Uterus (tissue), 2 donors: ENCODE measurements around the gene VAMP4.

Source experiments
- POLR2A ChIP-seq, 2 donors: fragments of 450-650 bp; IDR thresholded peaks; one replicate each; pipeline ENCODE4 v1.6.1; 2016; ENCODE audit warnings: antibody characterized with exemption in 2 of 2, mild to moderate bottlenecking in 1 of 2, moderate library complexity in 1 of 2
- TF ChIP-seq, protein P1 (sequence below), 4 experiments: fragments of 200-600 bp in 2 of 4; fragments of 450-650 bp in 2 of 4; sonication (generic) in 2 of 4; IDR thresholded peaks; one replicate each; pipeline ENCODE4 v1.5.1; 2016 to 2019; ENCODE audit warnings: antibody characterized with exemption in 4 of 4, mild to moderate bottlenecking in 2 of 4, moderate library complexity in 1 of 4

DNA sequence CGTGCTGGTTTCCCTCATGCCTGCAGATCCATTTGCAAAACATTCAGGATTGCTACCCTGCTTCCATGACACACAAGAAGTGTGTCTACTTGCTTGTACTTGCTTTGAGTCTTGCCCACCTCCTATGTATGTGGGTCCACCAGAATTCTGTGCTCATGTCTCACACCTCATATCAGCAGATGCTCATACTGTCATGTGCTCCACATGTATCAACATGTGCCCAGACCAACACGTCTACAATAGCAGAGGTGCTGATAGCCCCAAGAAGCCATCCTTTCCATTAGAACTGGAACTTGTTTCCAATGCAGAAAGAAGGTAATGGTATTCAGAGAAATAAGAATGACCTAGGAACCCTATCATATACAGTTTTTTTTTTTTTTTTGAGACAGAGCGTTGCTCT is 61.5 kb downstream of the VAMP4 start:
- TF ChIP-seq, protein P1, sequence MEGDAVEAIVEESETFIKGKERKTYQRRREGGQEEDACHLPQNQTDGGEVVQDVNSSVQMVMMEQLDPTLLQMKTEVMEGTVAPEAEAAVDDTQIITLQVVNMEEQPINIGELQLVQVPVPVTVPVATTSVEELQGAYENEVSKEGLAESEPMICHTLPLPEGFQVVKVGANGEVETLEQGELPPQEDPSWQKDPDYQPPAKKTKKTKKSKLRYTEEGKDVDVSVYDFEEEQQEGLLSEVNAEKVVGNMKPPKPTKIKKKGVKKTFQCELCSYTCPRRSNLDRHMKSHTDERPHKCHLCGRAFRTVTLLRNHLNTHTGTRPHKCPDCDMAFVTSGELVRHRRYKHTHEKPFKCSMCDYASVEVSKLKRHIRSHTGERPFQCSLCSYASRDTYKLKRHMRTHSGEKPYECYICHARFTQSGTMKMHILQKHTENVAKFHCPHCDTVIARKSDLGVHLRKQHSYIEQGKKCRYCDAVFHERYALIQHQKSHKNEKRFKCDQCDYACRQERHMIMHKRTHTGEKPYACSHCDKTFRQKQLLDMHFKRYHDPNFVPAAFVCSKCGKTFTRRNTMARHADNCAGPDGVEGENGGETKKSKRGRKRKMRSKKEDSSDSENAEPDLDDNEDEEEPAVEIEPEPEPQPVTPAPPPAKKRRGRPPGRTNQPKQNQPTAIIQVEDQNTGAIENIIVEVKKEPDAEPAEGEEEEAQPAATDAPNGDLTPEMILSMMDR (IDR thresholded peaks at IDR 0.05): no peak
- TF ChIP-seq POLR2A (IDR thresholded peaks at IDR 0.05): no peak
